Gastroesophageal sphincter (tissue), 3 donors: ENCODE measurements around the gene TRAPPC11.

Source experiments
- EP300 ChIP-seq: sonication (generic); formaldehyde crosslinking; IDR thresholded peaks from one replicate; pipeline ENCODE4 v1.6.1; 2017; ENCODE audit warnings: antibody characterized with exemption, mild to moderate bottlenecking
- POLR2A ChIP-seq, 2 donors: fragments of 450-650 bp; IDR thresholded peaks; one replicate each; pipeline ENCODE4 v1.6.1; 2017; ENCODE audit warnings: antibody characterized with exemption in 2 of 2, mild to moderate bottlenecking in 2 of 2, moderate library complexity in 1 of 2
- POLR2AphosphoS5 ChIP-seq: sonication (generic); formaldehyde crosslinking; IDR thresholded peaks from one replicate; pipeline ENCODE4 v1.6.1; 2017; ENCODE audit warnings: antibody characterized with exemption
- TF ChIP-seq, protein P1 (sequence below), 4 experiments: fragments of 200-600 bp in 2 of 4; fragments of 450-650 bp in 2 of 4; sonication (generic) in 1 of 4; IDR thresholded peaks; one replicate each; pipeline ENCODE4 v1.5.1; 2017 to 2019; ENCODE audit warnings: antibody characterized with exemption in 4 of 4, mild to moderate bottlenecking in 2 of 4, moderate library complexity in 2 of 4

DNA sequence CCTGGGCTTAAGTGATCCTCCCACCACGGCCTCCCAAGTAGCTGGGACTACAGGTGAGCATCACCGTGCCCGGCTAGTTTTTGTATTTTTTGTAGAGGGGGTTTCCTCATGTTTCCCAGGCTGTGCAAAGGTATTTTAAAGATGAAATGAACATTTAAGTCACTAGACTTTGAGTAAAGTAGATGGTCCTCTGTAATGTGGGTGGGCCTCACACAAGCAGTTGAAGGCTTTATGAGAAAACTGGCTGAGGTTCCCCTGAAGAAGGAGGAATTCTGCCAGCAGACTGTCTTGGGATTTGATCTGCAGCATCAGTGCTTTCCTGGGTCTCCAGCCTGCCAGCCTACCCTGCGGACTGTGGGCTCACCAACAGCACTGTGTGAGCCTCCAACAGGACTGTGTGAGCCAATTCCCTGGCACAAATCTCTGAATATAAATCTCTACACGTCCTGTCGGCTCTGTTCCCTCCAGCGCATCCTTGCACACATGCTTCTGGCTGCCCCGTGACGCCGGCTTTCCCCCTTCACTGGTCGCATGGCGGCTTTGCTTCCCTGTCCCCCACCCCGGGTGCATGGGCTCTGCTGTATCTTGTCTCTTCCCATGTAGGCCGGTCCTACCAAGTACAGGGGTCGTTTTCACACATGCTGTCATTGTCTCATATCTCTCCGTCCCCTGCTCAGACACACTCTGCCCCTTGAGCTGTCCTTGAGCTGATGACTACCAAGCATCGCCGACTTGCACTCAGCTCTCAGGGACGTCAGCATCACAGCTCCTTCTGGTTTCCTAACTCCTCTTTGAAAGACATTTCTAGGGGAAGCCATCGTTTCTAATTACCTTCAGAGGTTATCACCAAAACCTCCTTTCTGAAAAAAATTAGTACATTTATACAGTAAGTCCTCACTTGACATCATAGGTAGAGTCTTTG is 46.5 kb upstream of the TRAPPC11 start:
- TF ChIP-seq, protein P1, sequence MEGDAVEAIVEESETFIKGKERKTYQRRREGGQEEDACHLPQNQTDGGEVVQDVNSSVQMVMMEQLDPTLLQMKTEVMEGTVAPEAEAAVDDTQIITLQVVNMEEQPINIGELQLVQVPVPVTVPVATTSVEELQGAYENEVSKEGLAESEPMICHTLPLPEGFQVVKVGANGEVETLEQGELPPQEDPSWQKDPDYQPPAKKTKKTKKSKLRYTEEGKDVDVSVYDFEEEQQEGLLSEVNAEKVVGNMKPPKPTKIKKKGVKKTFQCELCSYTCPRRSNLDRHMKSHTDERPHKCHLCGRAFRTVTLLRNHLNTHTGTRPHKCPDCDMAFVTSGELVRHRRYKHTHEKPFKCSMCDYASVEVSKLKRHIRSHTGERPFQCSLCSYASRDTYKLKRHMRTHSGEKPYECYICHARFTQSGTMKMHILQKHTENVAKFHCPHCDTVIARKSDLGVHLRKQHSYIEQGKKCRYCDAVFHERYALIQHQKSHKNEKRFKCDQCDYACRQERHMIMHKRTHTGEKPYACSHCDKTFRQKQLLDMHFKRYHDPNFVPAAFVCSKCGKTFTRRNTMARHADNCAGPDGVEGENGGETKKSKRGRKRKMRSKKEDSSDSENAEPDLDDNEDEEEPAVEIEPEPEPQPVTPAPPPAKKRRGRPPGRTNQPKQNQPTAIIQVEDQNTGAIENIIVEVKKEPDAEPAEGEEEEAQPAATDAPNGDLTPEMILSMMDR (IDR thresholded peaks at IDR 0.05): no peak
- no peak for TF ChIP-seq POLR2A (IDR thresholded peaks at IDR 0.05)
- TF ChIP-seq POLR2AphosphoS5: no peak
- TF ChIP-seq EP300: no peak
